Embryonic facial prominence (tissue), 1 donor: ENCODE measurements around the gene SIT1.
A peak's percentile ranks its signal among the peaks of the same experiment; 100 is the strongest.

ENCODE experiments used
- DNase-seq: peaks from one replicate; pipeline ENCODE4 v3.0.0-alpha.2; 2016; ENCODE audit errors: extremely low spot score

Gene SIT1, protein sequence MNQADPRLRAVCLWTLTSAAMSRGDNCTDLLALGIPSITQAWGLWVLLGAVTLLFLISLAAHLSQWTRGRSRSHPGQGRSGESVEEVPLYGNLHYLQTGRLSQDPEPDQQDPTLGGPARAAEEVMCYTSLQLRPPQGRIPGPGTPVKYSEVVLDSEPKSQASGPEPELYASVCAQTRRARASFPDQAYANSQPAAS

DNA sequence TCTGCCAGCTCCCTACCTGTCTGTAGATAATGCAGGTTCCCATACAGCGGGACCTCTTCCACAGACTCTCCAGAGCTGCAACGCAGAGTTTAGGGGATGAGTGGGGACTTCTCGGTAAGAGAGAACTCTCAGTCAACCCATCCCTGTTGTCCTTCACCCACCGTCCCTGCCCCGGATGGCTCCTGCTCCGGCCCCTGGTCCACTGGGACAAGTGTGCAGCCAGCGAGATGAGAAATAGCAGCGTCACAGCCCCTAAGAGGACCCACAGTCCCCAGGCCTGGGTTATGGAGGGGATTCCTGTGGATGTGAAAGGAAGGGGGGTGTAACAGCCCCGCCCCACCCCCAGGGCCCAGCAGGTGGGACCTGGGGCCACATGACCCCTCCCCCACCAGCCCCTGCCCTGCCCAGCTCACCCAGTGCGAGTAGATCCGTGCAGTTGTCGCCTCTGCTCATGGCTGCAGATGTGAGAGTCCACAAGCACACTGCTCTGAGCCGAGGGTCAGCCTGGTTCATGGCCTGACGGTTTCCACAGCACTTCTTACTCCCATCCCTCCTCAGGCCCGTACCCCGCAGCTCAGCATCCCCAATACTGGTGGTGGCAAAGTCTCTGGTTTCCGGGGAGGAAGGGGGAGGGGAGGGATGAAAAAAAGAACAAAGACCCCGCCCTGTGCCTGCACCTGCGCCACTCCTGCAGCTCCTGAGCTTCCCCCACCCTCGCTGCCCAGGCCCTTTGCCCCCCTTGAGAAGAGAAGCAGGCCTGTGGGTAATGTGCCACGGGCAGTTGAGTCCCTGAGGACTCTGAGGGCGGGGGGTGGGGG is at the start of gene SIT1:
TSS of gene SIT1 (minus strand) at position 591 of the 818 bp plus-strand sequence. CDS start at position 513, 78 bp downstream.
- no peak for DNase-seq

DNA sequence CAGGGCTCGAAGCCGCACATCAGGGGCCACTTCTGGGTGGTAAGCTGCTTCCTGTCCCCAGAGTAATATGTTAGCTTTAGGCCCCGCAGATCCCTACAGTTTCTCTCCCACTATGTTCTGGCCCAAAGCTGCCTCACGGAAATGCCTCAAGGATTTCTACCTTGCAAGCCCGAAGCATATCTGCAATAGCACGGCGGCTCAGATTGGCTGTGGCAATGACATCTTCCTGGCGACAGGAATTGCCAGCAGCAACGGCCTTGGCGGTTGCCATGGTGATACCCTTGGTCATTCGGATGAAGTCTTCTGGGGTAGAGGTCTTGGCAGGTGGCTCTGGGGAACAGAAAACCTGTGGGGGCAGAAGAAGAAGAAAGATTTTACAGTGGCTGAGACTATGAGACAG is 49.3 kb upstream of the SIT1 start:
- no peak for DNase-seq

DNA sequence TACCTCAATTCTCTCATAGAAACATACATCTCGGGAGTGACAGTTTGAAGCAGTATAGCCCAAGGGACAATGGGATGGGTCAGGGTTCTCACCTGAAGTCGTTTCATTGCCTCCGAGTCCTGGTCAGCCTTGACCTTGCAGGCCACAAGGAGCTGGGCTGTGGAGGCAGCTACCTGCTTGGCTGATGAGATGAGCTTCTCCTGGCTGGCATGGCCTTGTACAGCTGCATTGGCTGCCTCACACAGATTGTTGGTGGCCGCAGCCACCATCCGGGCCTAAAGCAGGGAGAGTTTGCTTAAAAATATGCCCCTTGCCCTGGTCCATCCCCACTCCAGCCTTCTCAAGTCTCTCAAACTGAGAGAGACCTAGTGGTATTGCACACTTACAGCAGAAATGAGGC is 47.5 kb upstream of the SIT1 start:
- DNase-seq: no peak

DNA sequence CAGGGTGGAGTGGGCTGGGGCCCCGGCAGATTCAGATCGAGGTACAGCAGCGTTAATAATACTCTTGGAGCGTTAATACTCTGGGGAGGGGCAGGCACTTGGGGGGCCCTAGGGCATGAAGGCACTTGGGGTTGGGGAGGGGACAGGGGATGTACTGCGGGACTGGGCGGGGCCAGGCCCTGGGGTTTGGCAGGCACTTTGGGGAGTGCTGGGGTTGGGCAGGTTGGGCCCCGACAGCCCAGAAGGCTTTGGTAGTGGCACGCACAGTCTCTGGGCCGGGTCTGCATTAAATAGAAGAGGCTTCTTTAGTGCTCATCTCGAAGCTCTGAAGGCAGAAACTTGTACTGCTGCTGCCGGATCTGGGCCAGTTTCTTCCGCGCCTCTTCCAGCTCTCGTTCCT is 46.8 kb upstream of the SIT1 start:
- DNase-seq: no peak

DNA sequence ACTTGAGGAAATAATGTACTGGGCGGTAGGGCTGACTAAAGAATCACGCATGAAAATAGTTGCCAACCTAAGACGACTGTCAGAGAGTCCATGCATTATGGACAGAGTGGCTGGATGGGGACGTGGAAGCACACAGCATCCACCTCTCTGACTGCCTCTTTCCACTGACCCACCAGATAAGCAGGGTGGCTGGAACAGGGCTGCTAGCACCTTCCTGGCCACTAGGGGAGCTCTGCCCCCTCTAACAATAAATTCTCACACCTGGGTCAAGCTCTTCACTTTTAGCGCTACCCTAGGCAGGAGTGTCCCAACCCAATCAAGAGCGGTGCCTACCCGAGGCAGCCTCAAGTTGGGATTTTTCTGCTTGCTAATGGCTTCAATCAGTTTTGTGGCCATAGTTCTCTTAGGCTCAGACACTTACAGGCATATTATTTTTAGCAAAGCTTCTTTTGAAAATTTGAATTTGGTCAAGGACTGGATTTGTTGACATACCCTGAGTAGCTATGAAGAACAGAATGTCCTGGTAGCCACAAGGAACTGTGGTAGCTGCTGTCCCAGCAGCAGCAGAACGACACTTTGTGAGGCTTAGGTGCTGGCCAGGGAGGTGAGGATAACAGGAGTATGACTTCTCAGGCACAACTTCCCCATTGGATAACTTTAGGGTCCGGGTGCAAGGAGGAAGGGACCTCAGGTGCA is 45.9 kb upstream of the SIT1 start:
- DNase-seq: no peak

DNA sequence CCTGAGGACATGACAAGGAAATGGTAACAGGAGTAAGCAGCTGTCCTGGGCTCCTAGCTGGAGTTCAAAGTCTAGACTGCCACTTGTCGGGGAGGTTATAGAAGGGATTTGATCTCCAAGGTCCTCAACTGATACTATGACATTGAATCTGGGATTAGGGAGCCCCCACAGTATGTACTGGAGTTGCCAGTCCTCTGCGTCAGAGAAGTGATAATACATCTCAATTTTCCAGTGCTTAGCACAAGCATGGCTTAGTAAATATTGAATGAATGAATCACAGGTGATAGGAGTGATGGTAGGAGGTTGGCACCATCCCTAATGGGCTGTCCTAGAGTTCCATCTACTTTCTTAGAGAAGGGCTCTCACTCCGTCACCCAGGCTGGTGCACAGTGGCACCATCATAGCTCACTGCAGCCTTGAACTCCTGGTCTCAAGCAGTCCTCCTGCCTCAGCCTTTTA is 45.2 kb upstream of the SIT1 start:
- DNase-seq: no peak

DNA sequence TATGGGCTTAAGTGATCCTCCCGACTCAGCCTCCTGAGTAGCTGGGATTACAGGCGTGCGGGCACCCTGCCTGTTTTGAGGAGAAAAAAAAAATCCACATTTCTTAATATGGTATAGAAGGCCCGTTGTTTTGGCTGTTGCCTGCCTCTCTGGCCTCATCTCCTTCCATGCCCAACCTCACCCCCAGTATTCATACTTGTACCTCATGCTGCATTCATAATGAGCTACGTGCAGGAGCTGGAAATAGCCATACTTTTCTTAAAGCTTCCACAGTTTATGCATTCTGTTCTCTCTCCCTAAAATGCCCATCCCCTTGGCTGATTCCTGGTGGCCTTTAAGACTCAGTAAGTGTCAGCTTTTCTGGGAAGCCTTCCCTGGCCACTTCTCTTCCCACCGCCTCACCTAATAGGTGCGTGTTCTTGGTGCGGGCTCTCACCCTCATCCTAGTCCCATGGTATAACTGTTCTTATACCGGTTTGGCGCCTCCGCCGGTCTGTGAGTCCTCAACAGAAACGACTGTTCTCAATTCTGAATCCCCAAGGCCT is 41.1 kb upstream of the SIT1 start:
- DNase-seq: no peak

DNA sequence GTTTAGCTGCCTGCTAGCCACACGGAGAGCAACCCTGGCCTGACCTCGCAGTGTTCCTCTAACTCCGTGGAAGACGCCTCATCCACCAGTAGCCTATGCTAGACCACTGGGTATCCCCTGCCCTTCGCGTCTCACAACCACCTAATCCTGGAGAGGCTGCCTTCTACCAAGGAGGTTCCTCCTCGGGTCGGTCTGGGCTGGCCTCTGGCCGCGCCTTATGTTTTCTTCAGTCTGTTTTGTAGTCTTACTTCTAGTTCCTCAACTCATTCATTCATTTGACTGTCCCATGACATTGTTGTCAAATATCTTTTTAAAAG is 40.6 kb upstream of the SIT1 start:
- DNase-seq: no peak

DNA sequence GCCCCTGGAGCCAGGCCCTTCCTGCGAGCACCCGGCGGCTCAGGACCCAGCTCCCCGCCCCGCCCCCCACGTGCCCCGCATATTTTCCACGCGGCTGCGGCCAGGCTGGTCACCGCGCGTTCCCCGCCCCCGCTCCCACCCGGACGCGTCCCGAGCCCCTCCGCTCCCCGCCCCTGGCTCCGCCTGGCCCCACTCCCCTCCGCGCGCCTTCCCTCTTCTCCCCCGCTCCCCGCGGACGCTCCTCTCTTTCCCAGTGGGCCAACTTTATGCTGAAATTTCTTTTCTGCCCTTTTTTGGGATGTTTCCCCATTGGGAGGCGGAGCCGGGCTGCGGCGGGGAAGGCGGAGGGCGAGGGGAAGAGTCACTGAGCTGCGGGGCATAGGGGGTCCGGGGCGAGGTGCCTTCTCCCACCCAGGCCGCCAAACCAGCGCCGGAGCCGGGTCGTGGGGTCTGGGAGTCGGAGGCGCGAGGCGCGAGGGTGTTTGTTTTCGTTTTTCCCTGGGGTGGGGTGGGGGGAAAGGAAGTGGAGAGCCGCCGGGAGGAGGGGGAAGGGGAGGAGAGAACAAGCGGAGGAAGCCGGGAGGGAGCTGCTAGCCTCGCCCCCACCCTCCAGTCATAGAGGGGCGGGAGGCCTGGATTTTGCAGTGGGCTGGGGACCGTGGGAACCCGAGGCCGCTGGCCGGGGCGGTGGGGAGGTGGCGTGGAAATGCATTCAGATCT is 40.0 kb upstream of the SIT1 start:
- DNase-seq: peak; percentile 31

DNA sequence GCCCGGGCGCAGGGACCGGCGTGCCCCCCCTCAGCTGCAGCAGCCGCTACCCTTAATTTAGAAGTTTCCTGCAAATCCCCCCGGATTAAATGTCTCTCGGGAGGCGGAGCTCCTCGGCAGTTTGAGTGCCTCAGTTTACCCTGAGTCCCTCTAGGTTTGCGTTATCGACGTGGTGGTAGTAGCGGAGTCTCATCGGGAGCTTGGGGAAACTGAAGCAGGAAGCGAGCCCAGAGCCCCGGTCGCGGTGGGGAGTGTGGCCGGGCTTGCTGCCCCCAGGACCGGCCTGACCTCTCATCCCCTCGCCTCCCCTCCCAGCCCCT is 39.5 kb upstream of the SIT1 start:
- no peak for DNase-seq

DNA sequence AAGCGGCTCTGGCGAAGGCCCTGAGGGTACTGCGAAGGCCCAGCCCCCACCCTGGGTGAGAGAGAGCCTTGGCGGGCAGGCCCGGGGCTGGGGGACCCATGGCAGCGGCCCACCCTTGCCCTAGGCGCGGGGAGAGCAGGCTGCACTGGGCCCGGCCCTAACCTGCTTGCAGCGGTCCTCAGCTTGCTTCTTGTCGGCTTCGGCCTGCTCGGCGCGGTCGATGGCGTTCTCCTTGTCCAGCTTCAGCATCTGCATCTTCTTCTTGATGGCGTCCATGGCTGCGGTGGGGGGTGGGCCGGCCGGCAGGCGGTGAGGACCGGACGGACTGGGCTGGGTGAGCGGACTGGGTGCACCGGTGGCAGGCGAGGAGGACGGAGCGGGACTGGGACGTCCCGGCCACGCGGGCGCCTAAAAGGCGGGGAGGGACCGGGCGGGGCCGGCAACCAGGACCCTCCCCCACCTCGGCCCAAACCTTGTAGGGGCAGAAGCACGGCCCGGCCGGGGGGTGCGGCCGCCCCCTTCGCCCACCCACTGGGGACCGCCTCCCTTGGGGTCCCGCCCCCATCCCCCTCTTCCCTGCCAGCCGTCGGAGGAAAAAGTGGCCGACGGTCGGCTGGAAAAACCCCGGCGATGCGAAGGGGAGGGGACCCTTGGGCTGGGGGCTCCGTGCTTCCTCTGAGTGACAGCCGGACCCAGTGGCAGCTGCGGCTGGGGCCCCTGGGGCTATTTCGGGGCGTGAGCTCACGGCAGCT is 39.0 kb upstream of the SIT1 start, which contains the start of gene TPM2:
TSS of gene TPM2 (minus strand) at position 384 of the 752 bp plus-strand sequence. CDS start at position 276, 108 bp downstream.
- DNase-seq: no peak

DNA sequence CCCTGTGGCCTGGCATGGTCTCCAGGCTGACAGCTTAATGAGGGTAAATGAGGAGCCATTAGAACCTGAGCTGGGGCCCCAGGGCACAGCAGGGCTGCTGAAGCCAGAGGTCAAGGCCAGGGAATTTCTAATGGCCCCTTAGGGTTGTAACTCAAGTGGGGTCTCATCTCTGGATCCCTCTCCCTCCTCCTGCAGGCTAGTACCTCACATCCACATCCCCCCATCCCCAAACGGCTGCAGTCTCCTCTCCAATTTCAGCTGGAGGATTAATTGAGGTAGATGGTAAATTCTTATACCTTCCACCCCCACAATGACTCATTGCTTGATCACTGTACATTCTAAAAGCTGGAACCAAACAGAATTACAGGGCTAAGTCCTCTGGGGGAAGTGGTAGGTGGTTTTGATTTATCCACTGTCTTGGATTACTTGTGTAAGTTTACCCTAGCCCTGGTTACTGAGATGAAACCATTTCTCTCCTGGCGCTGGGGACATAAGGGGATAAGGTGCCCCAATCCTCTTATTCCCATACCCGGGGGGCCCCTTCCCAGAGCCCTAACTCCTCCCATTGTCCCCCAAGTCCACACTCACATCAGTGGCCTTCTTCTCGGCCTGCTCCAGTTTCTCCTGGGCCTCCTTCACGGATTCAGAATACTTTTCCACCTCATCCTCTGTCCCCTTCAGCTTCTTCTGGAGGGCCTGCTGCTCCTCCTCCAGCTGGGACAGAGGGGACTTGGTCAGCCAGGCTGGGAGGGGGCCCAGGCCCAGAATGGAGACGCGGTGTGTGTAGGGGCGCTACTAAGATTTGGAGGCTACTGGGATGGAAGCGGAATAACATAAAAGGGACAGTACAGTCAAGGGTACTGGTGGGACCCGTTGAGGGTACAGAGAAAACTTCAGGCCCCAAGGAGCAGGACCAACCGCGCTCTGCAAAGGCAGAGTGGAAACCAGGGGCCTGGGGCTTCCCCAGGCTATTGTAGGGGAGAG is 38.1 kb upstream of the SIT1 start:
- DNase-seq: no peak

DNA sequence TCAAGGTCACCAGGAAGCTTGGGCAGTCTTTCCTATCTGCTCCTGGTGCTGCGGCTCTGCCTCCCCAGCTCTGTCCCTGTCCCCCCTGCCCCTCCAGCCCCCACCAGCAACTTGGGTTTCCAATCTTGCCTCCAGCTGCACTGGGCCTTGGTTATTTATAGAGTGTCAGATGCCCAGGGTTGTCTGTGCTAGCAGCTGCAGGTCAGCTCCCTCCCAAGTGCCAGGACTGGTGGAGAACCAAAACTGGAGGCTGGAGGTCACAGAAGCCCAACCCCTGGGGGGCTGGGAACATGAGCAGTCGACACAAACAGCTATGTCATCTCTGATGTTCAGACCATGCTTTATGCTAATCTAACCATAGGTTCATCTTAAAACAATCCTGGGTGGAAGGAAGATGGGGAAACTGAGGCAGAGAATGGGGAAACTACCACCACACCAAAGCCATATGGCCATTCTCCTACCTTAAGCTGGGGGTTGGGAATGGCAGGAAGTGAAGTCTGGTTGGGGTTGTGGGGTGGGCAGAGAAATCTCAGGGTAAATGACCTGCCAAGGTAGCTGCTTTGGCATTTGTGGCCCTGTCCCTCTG is 37.3 kb upstream of the SIT1 start:
- no peak for DNase-seq

DNA sequence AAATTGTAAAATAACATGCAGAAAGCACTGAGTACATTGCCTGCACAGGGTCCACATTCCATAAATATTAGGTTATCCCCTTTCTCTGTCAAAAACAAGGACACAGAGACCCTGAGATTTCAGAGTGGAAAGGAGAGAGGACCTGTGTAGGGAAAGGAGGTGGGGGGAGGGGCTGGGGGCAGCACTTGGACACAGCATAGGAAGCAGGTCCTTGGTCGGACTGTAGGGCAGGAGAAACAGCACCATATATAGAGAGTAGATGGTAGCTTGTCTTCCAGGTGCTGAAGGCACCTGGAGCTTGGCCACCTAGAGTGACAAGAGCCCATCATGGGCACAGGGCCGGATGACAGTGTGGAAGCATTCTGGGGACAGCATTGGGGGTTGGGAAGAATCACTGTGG is 36.6 kb upstream of the SIT1 start:
- DNase-seq: no peak

DNA sequence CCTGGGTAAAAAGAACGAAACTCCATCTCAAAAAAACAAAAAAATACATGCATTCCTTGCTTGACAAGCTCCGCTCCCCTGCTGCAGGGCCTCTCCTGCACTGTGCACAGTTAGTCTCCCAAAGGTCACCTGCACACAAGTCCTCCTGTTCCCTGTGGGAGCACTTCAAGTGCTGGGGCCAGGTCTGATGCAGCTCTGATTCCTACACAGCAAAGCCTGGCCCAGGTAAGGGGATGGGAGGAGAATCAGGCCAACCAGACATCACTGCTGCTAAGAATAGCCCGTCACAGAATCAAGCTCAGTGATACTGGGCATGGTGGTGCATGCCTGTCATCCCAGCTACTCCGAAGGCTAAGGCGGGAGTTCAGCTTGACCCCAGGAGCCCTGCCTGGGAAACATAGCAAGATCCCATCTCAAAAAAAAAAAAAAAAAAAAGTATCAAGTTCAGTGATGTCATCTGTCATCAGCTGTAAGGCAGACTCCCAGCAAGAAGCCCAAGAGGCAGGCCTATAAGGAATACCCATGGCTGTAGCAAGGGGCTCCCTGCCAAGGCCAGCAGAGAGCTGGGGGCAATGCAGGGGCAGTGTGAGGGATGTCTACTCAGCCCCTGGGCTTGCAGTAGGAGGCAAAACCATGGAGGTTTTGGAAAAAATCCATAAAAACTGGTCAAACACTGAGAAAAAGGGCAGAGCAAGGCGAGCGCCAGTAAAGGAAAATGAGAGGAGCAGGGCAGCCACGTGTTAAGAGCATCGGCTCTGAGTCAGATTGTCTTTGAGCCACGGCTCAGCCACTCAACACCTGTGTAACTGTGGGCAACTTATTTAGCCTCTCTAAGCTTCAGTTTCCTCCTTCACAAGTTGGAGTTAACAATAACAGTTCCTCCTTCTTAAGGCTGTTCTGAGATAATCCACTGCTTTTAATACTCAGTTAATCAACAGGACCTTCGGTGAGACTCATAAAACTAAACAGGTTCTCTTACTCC is 35.8 kb upstream of the SIT1 start:
- DNase-seq: no peak

DNA sequence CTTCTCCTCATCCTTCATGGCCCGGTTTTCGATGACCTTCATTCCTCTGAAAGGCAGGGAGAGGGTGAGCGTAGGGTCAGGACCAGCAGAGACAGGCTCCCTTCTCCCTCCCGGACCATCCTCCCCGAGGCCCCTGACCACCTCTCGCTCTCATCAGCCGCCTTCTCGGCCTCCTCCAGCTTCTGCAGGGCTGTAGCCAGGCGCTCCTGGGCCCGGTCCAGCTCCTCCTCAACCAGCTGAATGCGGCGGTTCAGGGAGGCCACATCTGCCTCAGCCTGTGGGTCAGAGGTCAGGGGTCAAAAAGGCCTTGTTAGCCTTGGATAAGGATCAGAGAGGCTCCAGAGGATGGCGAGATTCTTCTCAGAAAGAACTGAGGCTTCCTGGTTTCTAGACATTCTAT is 34.8 kb upstream of the SIT1 start:
- no peak for DNase-seq

DNA sequence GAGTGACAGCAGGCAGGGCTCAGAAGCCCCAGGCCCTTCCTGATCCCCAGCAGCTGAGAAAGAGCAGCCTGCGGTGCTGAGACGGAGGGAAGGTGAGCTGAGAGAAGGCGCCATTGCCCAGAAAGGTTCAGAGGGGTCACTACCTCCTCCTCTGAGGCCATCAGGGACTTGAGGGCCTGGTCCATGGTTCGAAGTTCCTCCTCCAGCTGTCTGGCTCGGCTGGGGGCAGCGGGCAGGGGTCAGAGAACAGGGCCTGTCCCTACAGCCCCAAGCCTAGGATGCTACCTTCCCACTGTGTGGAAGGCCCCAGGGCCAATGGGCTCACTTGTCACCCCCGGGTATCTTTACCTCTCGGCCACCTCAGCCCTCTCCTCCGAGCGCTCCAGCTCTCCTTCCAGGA is 34.2 kb upstream of the SIT1 start:
- no peak for DNase-seq

DNA sequence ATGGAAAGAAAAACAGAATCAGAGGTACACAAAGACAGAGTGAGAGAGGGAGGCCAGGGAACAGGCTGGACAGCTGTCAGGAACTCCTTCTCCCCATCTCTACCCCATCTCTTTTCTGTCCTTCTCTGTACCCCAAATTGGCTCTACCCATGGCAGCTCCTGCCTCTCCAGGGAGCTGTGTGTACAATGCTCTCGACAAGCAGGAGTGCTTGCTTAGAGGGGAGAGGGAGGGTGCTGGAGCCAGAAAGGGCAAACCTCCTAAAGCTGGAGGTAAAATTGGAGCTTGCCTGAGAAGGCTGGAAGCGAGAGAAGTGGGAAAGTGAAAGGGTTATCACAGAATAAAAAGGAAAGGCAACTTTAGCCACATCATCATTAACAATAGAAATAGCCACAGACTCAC is 32.6 kb upstream of the SIT1 start:
- no peak for DNase-seq
